Keratinocyte (primary cell): ENCODE results near the gene KRCC1. TPM values are rescaled to one million over a fixed set of nuclear protein-coding genes. Genes with fewer than 3 reads are reported as not detected.

Experiments used
- DNase-seq: peaks from one replicate; pipeline ENCODE4 v3.0.0-alpha.2; 2011; ENCODE audit warnings: low read depth, missing footprints, low spot score
- FAIRE-seq: peaks from 2 replicates; lab custom pipeline; 2011; peaks lifted over from hg19 to GRCh38; lab: Jason Lieb, UNC
- H2AFZ ChIP-seq: 2 replicates; pipeline ENCODE4 v1.6.0; 2012; ENCODE audit warnings: low read length, control low read depth, inconsistent platforms; ENCODE audit not compliant: control insufficient read depth
- H3K27ac ChIP-seq: 2 replicates; pipeline ENCODE4 v1.5.1; 2011; ENCODE audit warnings: low read length; ENCODE audit not compliant: control insufficient read depth, insufficient read depth
- H3K27me3 ChIP-seq: 3 replicates; pipeline ENCODE4 v1.6.0; 2011; ENCODE audit warnings: low read length; ENCODE audit not compliant: control insufficient read depth, insufficient read depth; ENCODE audit errors: extremely low read depth
- H3K36me3 ChIP-seq, 2 experiments: 2 replicates in 1 of 2; 3 replicates in 1 of 2; pipeline ENCODE4 v1.5.1; 2011; ENCODE audit warnings: low read length in 2 of 2, mild to moderate bottlenecking in 1 of 2; ENCODE audit not compliant: control insufficient read depth in 2 of 2, insufficient read depth in 2 of 2; ENCODE audit errors: extremely low read depth in 1 of 2
- H3K4me1 ChIP-seq: 3 replicates; pipeline ENCODE4 v1.5.1; 2011; ENCODE audit warnings: low read length; ENCODE audit not compliant: control insufficient read depth, insufficient read depth; ENCODE audit errors: extremely low read depth
- H3K4me2 ChIP-seq: 3 replicates; pipeline ENCODE4 v1.6.0; 2011; ENCODE audit warnings: low read depth, low read length; ENCODE audit not compliant: control insufficient read depth, insufficient read depth; ENCODE audit errors: extremely low read depth
- H3K4me3 ChIP-seq, 3 experiments: fragments of 200-600 bp in 1 of 3; sonication (generic) in 1 of 3; 2 replicates in 2 of 3; 3 replicates in 1 of 3; pipeline ENCODE4 v1.5.1; 2011 to 2016; ENCODE audit warnings: low read length in 3 of 3, mild to moderate bottlenecking in 3 of 3, control low read depth in 2 of 3, inconsistent platforms in 1 of 3, low read depth in 1 of 3, mixed read lengths in 1 of 3, mixed run types in 1 of 3, moderate library complexity in 1 of 3; ENCODE audit not compliant: control insufficient read depth in 2 of 3, insufficient read depth in 2 of 3; ENCODE audit errors: extremely low read depth in 1 of 3
- H3K79me2 ChIP-seq: 2 replicates; pipeline ENCODE4 v1.6.0; 2012; ENCODE audit warnings: low read length; ENCODE audit not compliant: control insufficient read depth, insufficient read depth
- H3K9ac ChIP-seq: 3 replicates; pipeline ENCODE4 v1.6.0; 2011; ENCODE audit warnings: low read length; ENCODE audit not compliant: control insufficient read depth, insufficient read depth; ENCODE audit errors: extremely low read depth
- H3K9me1 ChIP-seq: 3 replicates; pipeline ENCODE4 v1.6.0; 2011; ENCODE audit warnings: low read length; ENCODE audit not compliant: control insufficient read depth, insufficient read depth; ENCODE audit errors: extremely low read depth
- H3K9me3 ChIP-seq: 2 replicates; pipeline ENCODE4 v1.5.1; 2012; ENCODE audit warnings: low read depth, low read length; ENCODE audit not compliant: control insufficient read depth
- H4K20me1 ChIP-seq: 3 replicates; pipeline ENCODE4 v1.6.0; 2011; ENCODE audit warnings: low read length; ENCODE audit not compliant: control insufficient read depth, insufficient read depth; ENCODE audit errors: extremely low read depth
- CTCF ChIP-seq, 3 experiments: IDR thresholded peaks in 1 of 3; conservative IDR thresholded peaks in 1 of 3; optimal IDR thresholded peaks in 1 of 3; 2 replicates in 2 of 3; 3 replicates in 1 of 3; pipeline versions ENCODE3 to v1.5.1; 2011; ENCODE audit warnings: low read length in 3 of 3, mild to moderate bottlenecking in 3 of 3, moderate library complexity in 2 of 3, control low read depth in 1 of 3, inconsistent platforms in 1 of 3; ENCODE audit not compliant: insufficient read depth in 2 of 3; ENCODE audit errors: extremely low read depth in 1 of 3
- EZH2 ChIP-seq: IDR thresholded peaks from one replicate; pipeline ENCODE4 v1.6.1; 2012; ENCODE audit warnings: inconsistent platforms, mild to moderate bottlenecking, low read length, moderate library complexity
- dilution Hi-C: fragments of 300-500 bp; cut with MboI; formaldehyde crosslinking; loops from one replicate; pipeline ENCODE4 v1.7.0; 2020; ENCODE audit warnings: low sequenced_read_pairs; ENCODE audit not compliant: extremely low pct_ligation_motif_present
- polyA plus RNA-seq, 5 experiments: library from polyadenylated mRNA; depleted of rRNA in 3 of 5; stranded (reverse) in 3 of 5; stranded (forward) in 1 of 5; unstranded in 1 of 5; fragments of >200 nt; gene quantifications; 1 replicate in 1 of 5; 2 replicates in 3 of 5; 3 replicates in 1 of 5; pipeline versions ENCODE4 v1.2.1 to v1.2.3, GENCODE V29; 2011 to 2012; ENCODE audit warnings: missing spikeins in 2 of 5, low read depth in 1 of 5, low replicate concordance in 1 of 5

Gene KRCC1
- polyA plus RNA-seq, 1 donor (not counting 4 experiments of a cell fraction or from before 2014, with no cell fraction given) = 21.1 TPM

- Histone ChIP-seq H3K4me3 (no peak overlapping the region), H3K36me3 (no peaks in the 10 kb centered on the region), H3K4me2 (no peak overlapping the region), H3K27me3 (peaks cover 4% of the 10 kb centered on the region), H3K9ac (no peak overlapping the region), H3K79me2 (no peaks in the 10 kb centered on the region), H3K9me1 (no peaks in the 10 kb centered on the region), H2AFZ (no peak overlapping the region), H4K20me1 (no peaks in the 10 kb centered on the region), H3K27ac (no peak overlapping the region), H3K4me1 (no peaks in the 10 kb centered on the region), H3K9me3 (no peaks in the 10 kb centered on the region)
- dilution Hi-C loops = no loop called here
- no peak for TF ChIP-seq EZH2
- TF ChIP-seq CTCF (optimal IDR thresholded peaks at IDR 0.05 in 1 of 3, IDR thresholded peaks at IDR 0.05 in 1 of 3, conservative IDR thresholded peaks at IDR 0.05 in 1 of 3; ENCODE audit: extremely low read depth in 1 of 3, insufficient read depth in 2 of 3, low read length in 3 of 3) = no peak
- no peak for DNase-seq
- no peak for FAIRE-seq
Measured at GRCh38 chr2:88092773-88093172, 37.2 kb upstream of the KRCC1 start.

- H3K4me2 ChIP-seq = no peak overlapping the region
- peaks cover 4% of the 10 kb centered on the region for H3K27me3 ChIP-seq
- no peaks in the 10 kb centered on the region for H3K36me3 ChIP-seq
- no peaks in the 10 kb centered on the region for H3K79me2 ChIP-seq
- DNase-seq = no peak
- H3K9ac ChIP-seq = no peak overlapping the region
- no peaks in the 10 kb centered on the region for H3K9me3 ChIP-seq
- no peak overlapping the region for H2AFZ ChIP-seq
- no peaks in the 10 kb centered on the region for H3K9me1 ChIP-seq
- dilution Hi-C loops = no loop called here
- no peak overlapping the region for H3K4me3 ChIP-seq
- H3K27ac ChIP-seq = no peak overlapping the region
- TF ChIP-seq CTCF (optimal IDR thresholded peaks at IDR 0.05 in 1 of 3, IDR thresholded peaks at IDR 0.05 in 1 of 3, conservative IDR thresholded peaks at IDR 0.05 in 1 of 3; ENCODE audit: extremely low read depth in 1 of 3, insufficient read depth in 2 of 3, low read length in 3 of 3) = no peak
- H3K4me1 ChIP-seq = no peaks in the 10 kb centered on the region
- H4K20me1 ChIP-seq = no peaks in the 10 kb centered on the region
- FAIRE-seq = no peak
Measured at GRCh38 chr2:88091943-88092342, 36.4 kb upstream of the KRCC1 start.
